Activated CD4-positive, alpha-beta T cell treated with anti-CD3 and anti-CD28 coated beads for 36 hours (primary cell): ENCODE measurements around the gene PPFIA3. TPM values are rescaled to one million over a fixed set of nuclear protein-coding genes. Genes with fewer than 3 reads are reported as not detected.
"Not testable (repeated sequence)": the region's sequence is repeated elsewhere in the genome, so short reads cannot be mapped to it uniquely, and the experiment has no call there.

Experiments
- ATAC-seq: fragments of 200-7000 bp; cut with Tn5 transposase; one replicate; pipeline ENCODE4 v1.10.0; 2021; ENCODE audit warnings: mild to moderate bottlenecking, moderate library complexity
- CTCF ChIA-PET: fragments of 350-600 bp; sonication (Branson Sonifier 250); formaldehyde crosslinking; loops from one replicate; lab custom pipeline; 2021; ENCODE audit warnings: antibody characterized with exemption; lab: Charles Lee
- POLR2A ChIA-PET: fragments of 350-600 bp; sonication (Branson Sonifier 250); formaldehyde crosslinking; loops from one replicate; lab custom pipeline; 2021; ENCODE audit warnings: antibody characterized with exemption, inconsistent platforms; lab: Charles Lee
- DNase-seq: peaks from one replicate; pipeline ENCODE4 v3.0.0-alpha.2; 2020
- H3K27ac Mint-ChIP-seq: one replicate; pipeline ENCODE4 v1.8.0; 2021; ENCODE audit warnings: mixed read lengths
- H3K27me3 Mint-ChIP-seq: one replicate; pipeline ENCODE4 v1.8.0; 2021; ENCODE audit warnings: mixed read lengths
- H3K36me3 Mint-ChIP-seq: one replicate; pipeline ENCODE4 v1.8.0; 2021; ENCODE audit warnings: low read depth, mixed read lengths
- H3K4me1 Mint-ChIP-seq: one replicate; pipeline ENCODE4 v1.8.0; 2021; ENCODE audit warnings: mixed read lengths
- H3K4me3 Mint-ChIP-seq: one replicate; pipeline ENCODE4 v1.8.0; 2021; ENCODE audit warnings: mild to moderate bottlenecking, moderate library complexity, mixed read lengths
- H3K9me3 Mint-ChIP-seq: one replicate; pipeline ENCODE4 v1.8.0; 2021; ENCODE audit warnings: low read depth, mixed read lengths
- intact Hi-C, 2 experiments: fragments of 100-400 bp; cut with DNase I in 1 of 2; cut with micrococcal nuclease in 1 of 2; formaldehyde crosslinking; loops; one replicate each; pipeline versions ENCODE4 v1.14.2 to v1.15.1; 2022 to 2024; cut with DNase I, micrococcal nuclease
- total RNA-seq, 2 experiments: library from RNA; stranded (reverse); gene quantifications; one replicate each; pipeline ENCODE4 v1.2.3, GENCODE V29; 2021

The PPFIA3 gene
- total RNA-seq, 2 experiments from 2014 or later, result 5.4 to 6.1 TPM

GRCh38 chr19:49136771-49137171 is 17.4 kb downstream of the PPFIA3 start:
- no peak for ATAC-seq
- Mint-ChIP-seq H3K4me1 (peaks cover 16% of the 10 kb centered on the region), H3K27me3 (peaks cover 5% of the 10 kb centered on the region), H3K27ac (no peak overlapping the region), H3K9me3 (no peaks in the 10 kb centered on the region), H3K36me3 (peaks cover 5% of the 10 kb centered on the region), H3K4me3 (no peak overlapping the region)
- no peak for DNase-seq
- intact Hi-C loops, result no loop called here
- ChIA-PET POLR2A (no interaction called here), CTCF (no interaction called here)

- intact Hi-C loops, result loop anchor here in 1 of 2 experiments (10.0 kb wide), 1 partner anchor 146 kb away; the partner anchor contains the start of genes GYS1 and RUVBL2
- POLR2A ChIA-PET, result no interaction called here
These were observed 21.6 kb downstream of the PPFIA3 start for GRCh38 chr19:49140951-49141350.

GRCh38 chr19:49141352-49141751 is 22.0 kb downstream of the PPFIA3 start:
- Mint-ChIP-seq H3K9me3 (no peaks in the 10 kb centered on the region), H3K27me3 (peaks cover 15% of the 10 kb centered on the region), H3K4me3 (no peak overlapping the region), H3K4me1 (peaks cover 18% of the 10 kb centered on the region), H3K27ac (no peak overlapping the region), H3K36me3 (peaks cover 1% of the 10 kb centered on the region)
- ChIA-PET CTCF (no interaction called here), POLR2A (no interaction called here)
- ATAC-seq (no peak), DNase-seq (no peak)
- intact Hi-C loops, result loop anchor here in 1 of 2 experiments (10.0 kb wide), 1 partner anchor 147 kb away; the partner anchor contains the start of genes GYS1 and RUVBL2

More at GRCh38 chr19:49140951-49141350, 21.6 kb downstream of the PPFIA3 start:
- DNase-seq (no peak), ATAC-seq (no peak)
- CTCF ChIA-PET, result no interaction called here
- H3K27me3 Mint-ChIP-seq, result peaks cover 13% of the 10 kb centered on the region
- H3K4me1 Mint-ChIP-seq, result peaks cover 21% of the 10 kb centered on the region
- no peaks in the 10 kb centered on the region for H3K9me3 Mint-ChIP-seq
- H3K36me3 Mint-ChIP-seq, result peaks cover 1% of the 10 kb centered on the region
- no peak overlapping the region for H3K4me3 Mint-ChIP-seq
- no peak overlapping the region for H3K27ac Mint-ChIP-seq

GRCh38 chr19:49142866-49143335 is 23.6 kb downstream of the PPFIA3 start:
- Mint-ChIP-seq H3K4me3 (peak overlapping the region; percentile 71), H3K27me3 (peaks cover 25% of the 10 kb centered on the region), H3K4me1 (peaks cover 18% of the 10 kb centered on the region), H3K27ac (peak overlapping the region; percentile 2), H3K9me3 (no peaks in the 10 kb centered on the region), H3K36me3 (peaks cover 1% of the 10 kb centered on the region)
- ChIA-PET CTCF (interaction anchor here (0.7 to 4.0 kb wide), 5 partner anchors 9 to 1156 kb away, joined by 3 to 19 read pairs (median 4); partner anchors contain the start of gene LIN7B), POLR2A (interaction anchor here (0.6 kb wide), 1 partner anchor 98 kb away, joined by 3 read pairs; no protein-coding TSS in a partner anchor)
- intact Hi-C loops, result loop anchor here in 1 of 2 experiments (10.0 kb wide), 1 partner anchor 148 kb away; the partner anchor contains the start of genes GYS1 and RUVBL2
- ATAC-seq, result peak; percentile 90
- DNase-seq, result peak; percentile 86

- ChIA-PET CTCF (interaction anchor here (0.6 to 4.0 kb wide), 12 partner anchors 12 to 88 kb away, joined by 3 to 21 read pairs (median 4); partner anchors contain the start of gene CGB7), POLR2A (interaction anchor here (0.7 kb wide), 1 partner anchor 31 kb away, joined by 3 read pairs; no protein-coding TSS in a partner anchor)
- Mint-ChIP-seq H3K4me1 (peaks cover 34% of the 10 kb centered on the region), H3K27me3 (peaks cover 48% of the 10 kb centered on the region), H3K9me3 (no peaks in the 10 kb centered on the region), H3K27ac (peak overlapping the region; percentile 66), H3K4me3 (peak overlapping the region; percentile 4), H3K36me3 (peaks cover 1% of the 10 kb centered on the region)
- ATAC-seq, result peak; percentile 68
- intact Hi-C loops, result loop anchor here (1.0 to 10.0 kb wide), 9 partner anchors 26 to 152 kb away; partner anchors contain the start of genes GYS1 (in 2 of the 2), RUVBL2 (in 2 of the 2), C19orf73 (in 1 of the 2) and LIN7B (in 1 of the 2)
- DNase-seq, result peak; percentile 90
These were observed 26.4 kb downstream of the PPFIA3 start for GRCh38 chr19:49145573-49146407.

- H3K36me3 Mint-ChIP-seq, DNase-seq, H3K4me3 Mint-ChIP-seq, H3K9me3 Mint-ChIP-seq, H3K27ac Mint-ChIP-seq, ATAC-seq: not testable (repeated sequence)
- peaks cover 48% of the 10 kb centered on the region for H3K27me3 Mint-ChIP-seq
- intact Hi-C loops, result loop anchor here (1.0 to 10.0 kb wide), 9 partner anchors 27 to 153 kb away; partner anchors contain the start of genes GYS1 (in 2 of the 2), RUVBL2 (in 2 of the 2), C19orf73 (in 1 of the 2) and LIN7B (in 1 of the 2)
- H3K4me1 Mint-ChIP-seq, result peaks cover 32% of the 10 kb centered on the region
- POLR2A ChIA-PET, result interaction anchor here (0.7 kb wide), 1 partner anchor 31 kb away, joined by 3 read pairs; no protein-coding TSS in a partner anchor
- CTCF ChIA-PET, result interaction anchor here (0.6 to 4.0 kb wide), 13 partner anchors 10 to 88 kb away, joined by 3 to 21 read pairs (median 3); partner anchors contain the start of gene CGB7
These were observed 27.0 kb downstream of the PPFIA3 start for GRCh38 chr19:49146408-49146770.

GRCh38 chr19:49148044-49148682 is 28.8 kb downstream of the PPFIA3 start:
- H3K4me3 Mint-ChIP-seq, result no peak overlapping the region

GRCh38 chr19:49148784-49149651 is 29.7 kb downstream of the PPFIA3 start:
- DNase-seq, result peak; percentile 93
- Mint-ChIP-seq H3K27me3 (peaks cover 58% of the 10 kb centered on the region), H3K27ac (no peak overlapping the region), H3K9me3 (no peaks in the 10 kb centered on the region), H3K36me3 (peaks cover 2% of the 10 kb centered on the region), H3K4me3 (peak overlapping the region; percentile 67), H3K4me1 (peaks cover 28% of the 10 kb centered on the region)
- peak; percentile 53 for ATAC-seq
- ChIA-PET POLR2A (interaction anchor here (0.9 kb wide), 1 partner anchor 20 kb away, joined by 3 read pairs; no protein-coding TSS in a partner anchor), CTCF (interaction anchor here (0.6 to 1.9 kb wide), 6 partner anchors 10 to 385 kb away, joined by 3 to 7 read pairs (median 4); partner anchors contain the start of genes GYS1 and RUVBL2)
- intact Hi-C loops, result loop anchor here (1.0 to 10.0 kb wide), 4 partner anchors 16 to 154 kb away; partner anchors contain the start of genes GYS1 (in 1 of the 2) and RUVBL2 (in 1 of the 2)

More at GRCh38 chr19:49148044-49148682, 28.8 kb downstream of the PPFIA3 start:
- DNase-seq (no peak), ATAC-seq (no peak)
- Mint-ChIP-seq H3K27ac (no peak overlapping the region), H3K4me1 (peaks cover 28% of the 10 kb centered on the region), H3K9me3 (no peaks in the 10 kb centered on the region), H3K36me3 (peaks cover 2% of the 10 kb centered on the region), H3K27me3 (peaks cover 51% of the 10 kb centered on the region)
- POLR2A ChIA-PET, result no interaction called here
- intact Hi-C loops, result loop anchor here in 1 of 2 experiments (5.0 to 10.0 kb wide), 2 partner anchors 44 to 153 kb away; partner anchors contain the start of genes GYS1 and RUVBL2
- CTCF ChIA-PET, result interaction anchor here (0.6 to 1.9 kb wide), 5 partner anchors 9 to 386 kb away, joined by 3 to 7 read pairs (median 4); partner anchors contain the start of genes GYS1 and RUVBL2

- peak overlapping the region; percentile 67 for H3K4me3 Mint-ChIP-seq
- H3K9me3 Mint-ChIP-seq, result no peaks in the 10 kb centered on the region
- peaks cover 28% of the 10 kb centered on the region for H3K4me1 Mint-ChIP-seq
- ChIA-PET CTCF (interaction anchor here (0.6 to 1.9 kb wide), 5 partner anchors 10 to 156 kb away, joined by 3 to 7 read pairs (median 5); partner anchors contain the start of genes GYS1 and RUVBL2), POLR2A (interaction anchor here (0.9 kb wide), 1 partner anchor 21 kb away, joined by 3 read pairs; no protein-coding TSS in a partner anchor)
- peaks cover 2% of the 10 kb centered on the region for H3K36me3 Mint-ChIP-seq
- H3K27ac Mint-ChIP-seq, result no peak overlapping the region
- DNase-seq (no peak), ATAC-seq (no peak)
- intact Hi-C loops, result loop anchor here (1.0 to 10.0 kb wide), 7 partner anchors 16 to 293 kb away; partner anchors contain the start of genes CGB7 (in 1 of the 2), GYS1 (in 1 of the 2), LHB (in 1 of the 2) and RUVBL2 (in 1 of the 2)
- peaks cover 64% of the 10 kb centered on the region for H3K27me3 Mint-ChIP-seq
These were observed 30.3 kb downstream of the PPFIA3 start for GRCh38 chr19:49149652-49150105.
